Measurements from ENCODE around the gene CGB3.

DNA sequence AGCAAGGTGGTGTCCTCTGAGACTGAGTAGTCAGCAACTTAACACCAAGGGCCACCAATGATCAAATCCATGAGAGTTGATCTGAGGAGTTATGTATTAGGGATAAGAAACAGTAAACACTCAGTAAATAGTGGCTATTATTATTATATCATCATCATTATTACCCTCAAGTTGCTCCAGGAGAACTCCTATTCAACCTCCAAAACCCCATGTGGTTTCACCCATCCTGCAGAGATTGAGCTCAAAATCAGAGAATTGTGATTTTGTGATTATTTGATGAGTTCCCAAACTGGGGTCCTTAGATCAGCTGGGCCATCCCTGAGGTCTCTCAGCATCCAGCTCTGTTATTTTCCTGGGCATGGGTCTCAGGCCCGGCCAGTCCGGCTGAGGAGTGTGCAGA is 36.9 kb upstream of the CGB3 start:
- TF ChIP-seq POLR2A (IDR thresholded peaks at IDR 0.05) = no peak
- TF ChIP-seq, protein P1, sequence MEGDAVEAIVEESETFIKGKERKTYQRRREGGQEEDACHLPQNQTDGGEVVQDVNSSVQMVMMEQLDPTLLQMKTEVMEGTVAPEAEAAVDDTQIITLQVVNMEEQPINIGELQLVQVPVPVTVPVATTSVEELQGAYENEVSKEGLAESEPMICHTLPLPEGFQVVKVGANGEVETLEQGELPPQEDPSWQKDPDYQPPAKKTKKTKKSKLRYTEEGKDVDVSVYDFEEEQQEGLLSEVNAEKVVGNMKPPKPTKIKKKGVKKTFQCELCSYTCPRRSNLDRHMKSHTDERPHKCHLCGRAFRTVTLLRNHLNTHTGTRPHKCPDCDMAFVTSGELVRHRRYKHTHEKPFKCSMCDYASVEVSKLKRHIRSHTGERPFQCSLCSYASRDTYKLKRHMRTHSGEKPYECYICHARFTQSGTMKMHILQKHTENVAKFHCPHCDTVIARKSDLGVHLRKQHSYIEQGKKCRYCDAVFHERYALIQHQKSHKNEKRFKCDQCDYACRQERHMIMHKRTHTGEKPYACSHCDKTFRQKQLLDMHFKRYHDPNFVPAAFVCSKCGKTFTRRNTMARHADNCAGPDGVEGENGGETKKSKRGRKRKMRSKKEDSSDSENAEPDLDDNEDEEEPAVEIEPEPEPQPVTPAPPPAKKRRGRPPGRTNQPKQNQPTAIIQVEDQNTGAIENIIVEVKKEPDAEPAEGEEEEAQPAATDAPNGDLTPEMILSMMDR (IDR thresholded peaks at IDR 0.05) = no peak

Data from lower leg skin (tissue), 3 donors.